Stimulated activated naive CD8-positive, alpha-beta T cell treated with anti-CD3 and anti-CD28 coated beads, Interleukin-15, Interleukin-2, amounts not matched to agents 100 U/mL and 50 U/mL, for 24 hours (primary cell): ENCODE results near the gene PPP1R1B.

Source experiments
- ATAC-seq: fragments of 150-1000 bp; cut with Tn5 transposase; one replicate; pipeline ENCODE4 v1.10.0; 2021
- DNase-seq: peaks from one replicate; pipeline ENCODE4 v3.0.0; 2021

The PPP1R1B gene

DNA sequence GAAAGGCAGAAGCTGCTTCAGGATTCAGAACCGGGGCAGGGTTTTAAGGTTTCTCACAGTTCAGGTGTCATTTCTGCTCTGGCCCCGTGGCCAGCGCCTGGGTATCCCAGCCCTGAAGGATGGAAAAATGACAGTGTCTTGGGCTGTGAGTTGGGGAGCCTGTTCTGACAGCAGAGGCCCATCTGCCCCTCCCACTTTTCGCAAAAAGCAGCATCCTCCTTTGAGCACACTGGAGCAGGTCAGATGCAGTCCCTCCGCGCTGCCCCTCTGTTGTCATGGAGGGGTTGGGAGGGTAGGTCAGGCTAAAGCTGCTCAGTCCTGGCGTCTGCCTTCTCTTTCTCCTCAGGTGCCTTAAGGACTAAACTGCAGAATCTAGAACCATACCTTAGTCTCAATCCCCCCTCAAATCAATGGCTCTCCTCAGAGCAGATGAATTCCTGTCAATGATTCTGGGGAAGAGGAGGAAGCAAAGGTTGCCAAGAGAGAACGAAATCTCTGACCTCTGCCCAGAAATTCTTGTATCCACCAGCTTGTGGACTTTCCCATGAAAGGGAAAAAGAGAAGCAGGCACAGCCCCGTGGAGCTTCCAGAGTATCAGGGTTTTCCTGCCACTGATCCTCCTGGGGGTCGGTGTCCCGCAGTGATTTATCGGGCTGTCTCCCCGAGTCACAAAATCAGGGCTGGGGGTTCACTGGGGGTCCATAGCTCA lies 26.3 kb upstream of the PPP1R1B start:
- ATAC-seq = no peak
- DNase-seq = no peak

DNA sequence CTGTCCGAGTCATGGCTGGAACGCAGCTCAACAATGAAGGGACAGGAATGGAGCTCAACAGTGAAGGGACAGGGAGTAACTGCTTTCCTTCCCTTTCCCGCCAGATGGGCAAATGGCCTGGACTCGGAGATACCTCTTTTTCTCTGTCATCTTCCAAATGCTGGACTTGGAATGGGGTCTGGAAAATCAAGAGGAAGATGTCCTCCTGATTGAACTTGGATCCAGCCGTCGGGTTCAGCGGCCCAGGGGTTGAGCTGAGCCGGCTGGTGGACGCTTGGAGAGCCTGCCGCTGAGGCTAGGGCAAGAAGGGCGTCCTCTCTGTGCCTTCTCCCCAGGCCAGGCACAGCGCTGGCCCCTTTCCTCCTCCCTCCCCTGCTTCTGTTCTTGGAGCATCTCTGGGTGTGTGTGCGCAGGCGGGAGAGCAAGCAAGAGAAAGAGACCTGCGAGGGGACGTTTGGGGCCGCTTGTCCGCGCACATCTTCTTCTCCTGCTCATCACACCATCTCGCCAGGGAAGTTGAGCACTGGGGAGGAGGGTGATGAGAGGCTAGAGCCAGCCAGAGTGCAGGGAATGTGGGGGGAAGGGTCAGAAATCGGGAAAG lies 25.7 kb upstream of the PPP1R1B start:
- ATAC-seq (no peak), DNase-seq (no peak)

DNA sequence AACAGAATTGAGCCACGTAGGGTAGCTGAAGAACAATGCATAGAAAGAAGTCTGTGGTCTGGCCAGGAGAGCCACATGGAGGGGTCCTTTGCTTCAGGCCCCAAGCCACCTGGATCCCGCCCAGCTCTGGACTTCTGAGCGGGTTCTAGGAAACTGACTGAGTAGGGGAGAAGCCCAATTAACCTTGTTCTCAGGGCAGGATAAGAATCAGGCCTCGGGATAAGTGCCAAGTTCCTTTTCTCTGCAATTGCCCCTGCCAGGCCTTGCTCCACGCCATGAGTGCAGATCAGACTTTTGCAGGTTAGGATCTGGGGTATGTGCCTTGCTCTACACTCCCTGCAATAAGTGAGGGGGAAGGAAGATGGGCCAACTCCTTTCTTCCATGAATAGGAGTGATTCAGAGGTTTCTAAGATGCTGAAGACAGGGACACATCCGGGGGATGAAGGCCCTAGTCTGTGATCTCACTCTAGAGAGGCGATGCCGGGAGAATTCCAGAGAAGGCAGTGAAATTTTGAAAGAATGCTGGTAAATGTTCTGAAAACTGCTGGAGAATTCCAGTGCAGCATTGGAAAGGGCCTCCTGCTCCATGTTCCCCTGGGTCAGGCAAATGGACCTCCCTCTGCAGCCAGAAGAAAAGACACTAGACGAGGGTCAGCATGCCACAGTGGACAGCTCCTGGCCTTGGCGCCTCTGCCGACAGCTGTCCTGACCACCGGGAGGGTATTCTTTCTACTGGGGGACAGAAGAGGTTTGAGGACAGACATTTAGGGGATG lies 24.8 kb upstream of the PPP1R1B start:
- DNase-seq (no peak), ATAC-seq (no peak)

DNA sequence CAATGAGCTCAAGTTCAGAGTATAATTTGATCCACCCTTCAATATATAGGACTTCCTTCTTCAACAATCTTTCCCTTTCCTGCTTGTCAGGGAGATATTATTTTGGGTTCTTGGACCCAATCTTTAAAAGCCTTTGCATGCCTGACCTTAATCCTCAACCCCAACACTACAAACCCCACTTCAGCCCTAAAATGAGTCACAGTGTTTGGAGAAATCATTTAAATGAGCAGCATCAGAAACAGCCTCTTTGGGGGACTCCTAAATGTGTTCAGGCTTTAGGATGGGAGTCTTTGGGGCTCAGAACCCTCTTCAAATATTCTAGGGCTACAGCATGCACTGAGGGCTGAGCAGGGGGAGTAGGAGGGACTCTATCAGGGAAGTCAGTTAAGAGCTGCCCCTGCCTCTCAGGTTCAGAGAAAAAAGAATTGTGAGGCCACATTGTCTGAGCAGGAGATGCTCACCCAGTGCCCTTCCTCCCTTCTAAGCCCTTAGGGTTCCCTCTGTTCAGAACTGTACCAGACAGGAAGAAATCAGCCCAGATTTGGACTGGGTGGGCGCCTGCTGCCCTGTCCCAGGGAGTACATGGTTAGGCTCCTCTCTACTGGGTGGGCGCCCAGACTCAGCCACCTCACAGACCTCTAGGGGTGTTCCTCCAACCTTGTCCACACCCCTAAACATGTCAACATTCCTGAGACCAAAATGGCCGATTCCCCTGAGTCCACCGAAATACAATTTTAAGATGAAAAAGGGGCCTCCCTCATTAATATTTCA lies 24.0 kb upstream of the PPP1R1B start:
- no peak for ATAC-seq
- DNase-seq = no peak

DNA sequence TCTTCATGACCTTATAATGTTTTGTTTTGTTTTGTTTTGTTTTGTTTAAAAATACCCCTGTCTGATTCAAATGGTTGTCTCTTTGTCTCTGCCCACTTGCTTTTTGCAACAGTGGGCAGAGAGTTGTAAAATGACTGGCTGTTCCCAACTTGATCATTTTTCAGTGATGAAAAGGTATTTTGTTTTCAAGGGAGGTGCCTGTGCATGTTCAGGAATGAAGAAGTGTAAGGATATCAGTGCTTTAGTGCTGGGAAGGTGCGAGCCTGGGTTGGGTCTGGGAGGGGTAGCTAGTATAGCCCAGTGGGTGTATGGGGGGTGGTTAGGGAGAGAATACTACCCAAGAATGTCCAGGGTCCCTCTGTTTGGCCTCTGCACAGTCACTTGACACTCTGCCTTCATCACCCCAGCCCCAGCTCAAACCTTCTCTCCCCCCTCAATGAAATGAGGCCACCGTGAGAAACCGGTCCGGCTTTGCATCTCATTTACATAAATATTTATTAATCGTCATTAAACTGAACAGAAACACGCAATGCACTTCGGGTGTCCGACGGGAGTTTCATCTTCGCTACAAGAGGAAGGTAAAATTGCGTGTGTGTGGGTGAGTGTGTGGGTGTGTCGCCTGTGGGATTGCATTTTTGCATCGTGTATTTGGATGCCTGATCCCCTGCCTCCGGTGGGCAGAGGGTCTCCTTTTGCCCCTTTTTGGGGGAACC lies 23.3 kb upstream of the PPP1R1B start:
- DNase-seq = no peak
- no peak for ATAC-seq

DNA sequence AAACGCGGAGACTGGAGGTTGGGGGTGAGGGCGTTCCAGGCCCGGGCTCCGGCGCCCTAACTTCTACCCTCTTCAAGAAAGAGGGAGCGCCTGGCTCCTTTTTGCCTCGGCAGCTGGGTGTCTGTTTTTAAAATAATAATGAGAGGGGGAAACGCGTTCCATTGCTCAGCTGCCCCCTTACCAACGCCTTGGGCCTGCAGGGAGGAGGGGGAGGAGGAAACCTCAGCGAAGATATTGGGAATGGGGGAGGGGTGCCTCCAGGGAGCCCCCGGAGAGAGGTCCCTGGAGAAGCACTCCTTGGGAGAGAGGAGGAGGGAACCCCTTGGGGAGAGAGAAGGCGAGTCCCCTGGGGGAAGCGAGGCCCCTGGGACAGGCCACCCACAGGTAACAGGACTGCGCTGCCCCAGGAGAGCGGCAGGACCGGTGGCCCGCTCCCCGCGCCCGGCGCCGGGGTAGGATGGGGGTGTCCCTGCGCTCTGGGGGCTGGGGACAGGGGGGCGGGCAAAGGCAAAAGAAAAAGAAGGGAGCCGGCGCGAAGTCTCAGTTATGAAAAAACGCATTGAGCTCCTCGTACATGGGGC lies 21.8 kb upstream of the PPP1R1B start:
- ATAC-seq (no peak), DNase-seq (no peak)

DNA sequence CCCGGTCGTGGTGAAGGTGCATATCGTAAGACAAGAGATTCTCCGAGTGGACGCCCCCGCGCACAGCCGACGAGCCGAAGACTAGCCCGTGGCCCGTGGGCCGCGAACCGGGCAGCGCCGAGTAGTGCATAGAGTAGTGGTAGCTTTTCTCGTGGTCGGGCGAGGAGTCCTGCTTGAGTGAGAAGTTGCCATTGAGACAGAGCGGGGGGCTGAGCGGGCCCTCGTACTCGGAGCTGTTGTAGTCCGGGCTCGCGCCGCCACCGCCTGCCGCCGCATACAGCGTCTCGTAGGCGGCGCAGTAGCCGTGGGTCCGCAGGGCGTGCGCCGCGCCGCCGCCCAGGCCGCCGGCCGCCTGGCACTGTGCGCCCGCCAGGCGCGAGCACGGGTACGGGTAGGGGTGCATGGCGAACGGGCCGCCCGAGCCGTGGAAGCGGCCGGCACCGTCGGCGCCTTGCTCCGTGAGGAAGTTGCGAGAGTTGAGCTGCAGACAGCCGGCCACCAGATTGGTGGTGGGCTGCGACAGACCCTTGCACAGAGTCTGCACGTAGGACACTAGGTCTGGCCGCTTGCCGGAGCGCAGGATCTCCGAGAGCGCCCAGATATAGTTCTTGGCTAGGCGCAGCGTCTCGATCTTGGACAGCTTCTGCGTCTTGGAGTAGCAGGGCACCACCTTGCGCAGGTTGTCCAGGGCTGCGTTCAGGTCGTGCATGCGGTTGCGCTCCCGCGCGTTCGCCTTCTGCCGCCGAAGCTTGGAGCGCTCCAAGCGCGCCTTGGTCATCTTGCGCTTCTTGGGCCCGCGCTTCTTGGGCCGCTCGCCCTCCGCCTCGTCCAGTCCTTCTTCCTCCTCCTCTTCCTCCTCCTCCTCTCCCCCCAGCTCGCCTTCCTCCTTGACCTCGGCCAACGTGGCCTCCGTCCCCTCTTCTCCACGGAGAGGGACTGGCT lies 21.0 kb upstream of the PPP1R1B start:
- no peak for DNase-seq
- no peak for ATAC-seq

DNA sequence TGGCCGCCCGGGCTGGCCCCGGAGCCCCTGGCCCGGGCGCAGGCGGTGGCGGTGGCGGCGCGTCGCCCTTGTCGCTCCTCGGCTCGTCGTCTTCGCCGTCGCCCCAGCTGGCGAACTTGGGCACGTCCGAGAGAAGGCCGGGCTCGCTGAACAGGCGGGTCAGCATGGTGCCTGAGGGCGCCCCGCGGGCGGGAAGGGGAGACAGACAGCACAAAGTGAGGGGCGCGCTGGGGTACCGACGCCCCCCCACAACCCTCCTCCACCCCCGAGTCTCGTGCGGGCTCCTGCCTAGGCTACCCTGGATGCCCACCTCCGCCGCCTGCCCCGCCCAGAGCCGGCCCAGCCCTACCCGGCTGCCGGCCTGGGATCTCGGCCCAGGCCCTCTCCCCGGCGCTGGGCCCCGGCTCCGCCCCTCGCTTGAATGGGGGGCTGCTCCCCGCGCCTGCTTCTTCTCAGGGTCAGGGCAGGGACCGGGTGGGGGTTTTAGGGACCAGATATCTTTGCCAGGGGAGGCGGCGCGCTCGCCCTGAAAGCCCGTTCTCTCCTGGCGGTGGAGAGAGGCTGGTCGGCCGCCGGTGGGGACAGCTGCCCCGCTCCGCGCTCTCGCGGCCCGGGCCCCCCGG lies 20.2 kb upstream of the PPP1R1B start:
- ATAC-seq = no peak

DNA sequence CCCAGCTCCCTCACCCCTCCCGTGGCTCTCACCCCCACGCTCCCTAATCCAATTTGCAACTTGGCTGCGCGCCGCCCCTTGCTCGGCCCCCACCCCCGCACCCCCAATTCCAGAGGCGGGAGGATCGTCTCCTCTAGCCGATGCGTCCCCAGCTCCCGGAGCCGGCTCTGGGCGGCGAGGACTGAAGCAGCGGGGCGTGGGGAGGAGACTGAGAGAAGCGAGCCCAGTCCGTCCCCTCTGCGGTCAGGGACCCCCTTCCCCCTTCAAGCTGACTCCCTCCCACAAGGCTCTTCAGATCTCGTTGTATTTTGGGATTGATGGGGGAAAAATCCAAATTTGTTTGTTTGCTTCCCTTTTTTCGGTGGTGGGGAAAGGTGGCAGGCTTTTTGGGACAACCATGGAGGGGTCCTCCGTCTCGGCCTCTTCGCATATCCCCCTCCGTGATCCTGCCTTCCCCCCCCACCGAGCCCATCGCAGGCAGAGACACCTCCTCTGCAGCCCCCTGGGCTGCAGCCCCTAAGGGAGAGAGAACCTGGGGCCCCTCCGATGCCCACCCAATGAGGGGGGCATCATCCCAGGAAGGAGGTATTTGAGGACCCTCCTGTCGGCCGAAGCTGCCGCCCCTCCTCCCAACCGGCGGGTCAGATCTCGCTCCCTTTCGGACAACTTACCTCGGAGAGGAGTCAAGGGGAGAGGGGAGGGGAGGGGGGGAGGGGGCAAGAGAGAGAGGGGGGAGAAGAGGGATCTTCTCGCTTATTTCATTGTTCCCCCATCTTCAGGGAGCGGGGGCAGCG lies 19.5 kb upstream of the PPP1R1B start:
- no peak for ATAC-seq
- no peak for DNase-seq

More for the DNA sequence above, 20.2 kb upstream of the PPP1R1B start:
- DNase-seq = no peak

DNA sequence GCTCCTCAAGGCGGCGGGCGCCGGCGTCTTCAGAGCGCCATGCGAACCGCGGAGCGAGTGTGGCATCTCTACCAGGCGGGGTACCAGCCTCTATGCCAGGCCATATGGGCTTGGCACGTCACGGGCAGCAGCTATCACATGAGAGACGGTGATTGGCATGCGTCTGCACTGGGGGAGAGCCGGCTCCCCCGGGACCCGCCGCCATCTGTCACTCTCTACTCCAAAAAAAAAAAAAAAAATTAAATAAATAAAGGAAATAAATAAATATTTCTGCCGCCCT lies 19.0 kb upstream of the PPP1R1B start, which contains the start of gene NEUROD2:
Gene NEUROD2 (minus strand): TSS at position 70 of the 280 bp plus-strand sequence. CDS start 1,321 bp downstream, outside the sequence.
- DNase-seq (no peak), ATAC-seq (no peak)

DNA sequence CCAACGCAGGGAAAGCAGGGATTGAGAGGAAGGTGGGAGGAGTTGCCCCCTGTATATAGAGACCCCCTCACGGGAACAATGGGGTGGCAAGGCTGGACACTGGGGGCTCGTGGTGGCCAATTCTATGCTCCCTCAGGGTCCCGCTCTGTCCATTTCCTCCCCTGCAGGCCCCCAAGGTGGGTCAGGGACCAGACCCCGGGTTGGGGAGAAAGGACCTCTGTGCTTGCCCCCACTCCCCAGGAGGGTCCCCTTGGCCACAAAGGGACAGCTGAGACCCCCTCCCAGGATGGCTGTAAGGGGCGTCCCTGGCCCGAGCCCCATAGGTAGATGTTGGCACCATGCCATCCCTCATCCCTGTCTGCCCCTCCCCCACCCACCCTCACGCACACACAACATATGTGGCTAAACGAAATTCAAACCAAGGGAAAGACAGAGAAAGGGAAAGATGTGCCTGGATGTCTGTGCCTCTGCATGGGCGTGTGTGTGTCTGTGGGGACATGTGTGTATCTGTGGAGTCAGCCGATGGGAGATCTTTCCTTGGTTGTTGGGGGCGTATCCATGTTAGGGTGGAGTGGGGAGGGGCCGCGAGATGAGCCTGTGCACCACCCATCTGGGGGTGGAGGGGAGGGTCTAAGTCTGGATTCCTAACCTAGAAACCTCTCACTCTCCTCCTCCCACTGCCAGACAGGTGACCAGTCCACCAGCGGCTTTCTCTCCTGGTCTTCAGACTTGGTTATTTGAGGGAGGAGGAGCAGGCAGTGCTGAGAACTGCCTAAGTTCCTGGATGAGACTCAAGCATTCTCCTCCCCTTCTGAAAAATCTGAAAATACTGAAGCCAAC lies 18.4 kb upstream of the PPP1R1B start:
- ATAC-seq (no peak), DNase-seq (no peak)

DNA sequence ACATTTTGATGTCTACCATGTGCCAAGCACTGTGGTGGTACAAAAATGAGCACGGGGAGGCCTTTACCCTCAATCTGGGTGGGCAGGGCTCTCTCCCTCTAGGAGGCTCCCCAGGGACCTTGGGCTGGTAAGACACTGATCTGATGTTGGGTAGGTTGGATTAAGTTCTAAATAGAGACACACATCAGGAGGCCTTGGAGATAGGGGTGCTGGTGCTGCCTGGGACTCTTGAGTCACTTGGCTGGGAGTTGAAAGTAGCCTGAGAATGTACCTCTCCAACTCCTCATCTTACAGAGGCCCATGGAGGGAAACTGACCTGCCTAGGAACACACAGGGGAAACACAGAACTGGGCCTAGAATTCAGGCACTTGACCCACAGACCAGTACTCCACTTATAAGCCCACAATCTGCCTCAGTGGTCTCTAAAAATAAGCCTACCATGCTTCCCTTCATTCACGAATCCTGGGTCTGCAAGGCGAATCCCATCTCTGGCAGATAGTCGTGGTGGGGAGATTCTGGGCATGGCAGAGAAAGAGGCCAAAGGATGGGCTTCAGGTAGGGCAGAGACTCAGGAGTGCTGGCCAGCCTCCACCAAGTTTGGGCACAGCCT lies 17.2 kb upstream of the PPP1R1B start:
- no peak for ATAC-seq
- no peak for DNase-seq

DNA sequence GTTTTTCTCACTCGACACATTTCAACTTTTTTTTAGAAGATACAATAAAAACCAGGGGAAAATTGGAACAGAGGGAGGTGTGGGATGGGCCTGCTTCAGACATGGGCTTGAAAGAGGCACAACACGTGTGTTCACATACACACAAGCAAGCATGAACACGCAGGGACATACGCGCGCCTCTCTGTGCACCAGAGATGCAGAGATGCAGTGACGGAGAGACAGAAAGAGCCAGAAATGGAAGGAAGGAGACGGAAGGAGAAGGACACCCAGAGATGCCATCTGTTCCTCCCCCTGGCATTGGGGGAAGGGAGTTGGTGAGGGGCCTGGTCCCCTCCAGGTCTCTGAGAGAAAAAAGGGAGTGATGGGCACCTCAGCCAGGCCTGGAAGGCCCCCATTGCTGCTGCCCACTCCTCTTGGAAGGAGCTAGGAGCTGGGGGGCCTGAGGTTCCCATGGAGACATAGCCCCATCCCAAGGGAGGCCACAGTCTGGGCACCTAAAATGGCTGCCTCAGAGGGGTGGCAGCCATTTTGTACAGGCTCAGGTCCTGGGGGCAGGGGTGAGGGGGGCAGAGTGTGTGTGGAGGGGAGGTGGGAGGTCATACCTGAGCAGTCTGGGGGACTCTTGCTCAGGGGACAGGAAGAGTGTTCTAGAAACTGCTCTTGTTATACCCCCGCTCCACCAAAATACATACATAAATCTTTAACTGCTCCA lies 15.2 kb upstream of the PPP1R1B start:
- DNase-seq (no peak), ATAC-seq (no peak)

DNA sequence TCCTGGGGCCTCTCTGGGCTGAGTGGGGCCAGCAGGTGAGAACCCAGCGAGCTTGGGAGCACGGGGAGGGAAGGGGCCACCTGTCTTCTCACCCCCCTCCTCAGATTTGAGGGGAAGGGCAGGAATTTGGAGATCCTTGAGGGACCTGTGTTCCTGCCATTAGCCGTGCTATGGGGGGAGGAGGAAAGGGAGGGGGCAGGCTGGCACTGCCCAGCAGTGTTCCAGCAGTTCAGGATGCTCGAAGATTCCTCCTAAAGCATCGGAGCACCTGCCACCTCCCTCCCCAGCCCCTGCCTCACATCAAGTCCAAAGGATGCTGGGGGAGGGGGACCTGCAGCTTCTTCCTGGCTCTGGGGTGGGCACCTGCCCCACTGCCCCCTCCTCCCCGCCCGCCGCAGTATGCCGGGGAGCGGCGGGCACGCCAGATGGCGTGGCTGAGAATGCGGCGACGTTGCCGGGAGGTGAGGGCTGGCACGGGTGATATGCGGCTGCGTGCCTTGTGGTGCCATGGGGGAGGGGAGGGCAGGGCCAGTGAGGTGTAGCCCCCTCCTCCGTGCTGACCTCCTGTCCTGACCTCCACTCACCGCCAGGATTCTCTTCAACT lies 14.4 kb upstream of the PPP1R1B start:
- no peak for ATAC-seq
- no peak for DNase-seq

DNA sequence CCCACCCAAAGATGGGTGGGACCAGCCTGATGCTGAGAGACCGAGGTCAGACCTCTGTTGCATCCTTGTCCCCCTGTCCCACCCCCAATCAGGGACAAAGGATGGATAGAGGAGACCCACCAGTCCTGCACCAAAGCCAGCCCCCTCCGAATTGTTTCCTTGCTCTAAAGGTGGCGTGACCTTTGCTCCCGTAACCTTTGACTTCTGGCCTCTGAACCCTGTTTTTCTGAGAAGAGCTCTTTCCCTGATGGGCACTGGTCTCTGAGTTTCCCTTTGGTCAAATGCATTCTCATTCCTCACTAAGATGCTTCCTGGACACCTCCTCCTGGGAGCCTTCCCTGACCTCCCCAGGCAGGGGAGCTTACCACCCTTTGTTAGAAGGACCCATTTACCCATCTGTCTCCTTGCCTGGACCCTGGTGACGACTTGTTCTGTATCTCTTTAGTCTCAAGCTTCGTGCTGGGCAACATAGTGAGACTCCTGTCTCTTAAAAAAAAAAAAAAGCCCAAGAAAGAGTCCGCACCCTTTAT lies 13.8 kb upstream of the PPP1R1B start:
- DNase-seq (no peak), ATAC-seq (no peak)

DNA sequence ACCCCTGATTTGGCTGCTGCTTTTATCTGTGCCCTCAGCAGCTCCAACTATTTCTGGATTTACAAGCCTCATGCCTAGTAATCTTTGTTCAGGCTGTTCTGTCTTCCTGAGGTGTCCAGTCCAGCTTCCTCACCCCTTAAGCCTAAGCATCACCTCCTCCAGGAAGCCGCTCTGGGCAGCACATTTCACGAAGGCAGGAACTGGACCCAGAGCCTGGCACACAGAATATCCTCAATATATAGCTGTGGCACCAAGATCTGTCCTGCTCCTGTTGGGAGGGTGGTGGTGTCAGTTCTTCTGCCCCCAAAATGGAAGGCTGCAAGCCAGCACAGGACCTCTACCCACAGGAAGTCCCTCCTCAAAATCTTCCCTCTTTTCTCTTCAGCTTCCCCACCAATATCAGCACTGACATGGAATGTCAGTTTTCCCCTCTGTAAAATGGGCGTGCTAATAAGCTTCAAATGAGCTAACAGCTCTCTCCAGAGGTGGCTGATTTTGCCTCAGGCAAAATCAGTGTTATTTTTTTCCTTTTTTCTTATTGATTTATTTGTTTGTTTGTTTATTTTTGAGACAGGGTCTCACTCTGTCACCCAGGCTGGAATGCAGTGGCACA lies 12.1 kb upstream of the PPP1R1B start:
- DNase-seq (no peak), ATAC-seq (no peak)
